Osteoblast (primary cell): ENCODE results near the gene RPL15. TPM values are rescaled to one million over a fixed set of nuclear protein-coding genes. Genes with fewer than 3 reads are reported as not detected.

Experiments
- DNase-seq: peaks from one replicate; pipeline ENCODE4 v3.0.0; 2011; ENCODE audit warnings: low spot score, mixed read lengths; ENCODE audit not compliant: insufficient read length; ENCODE audit errors: missing footprints
- H2AFZ ChIP-seq: 2 replicates; pipeline ENCODE4 v1.6.0; 2011; ENCODE audit warnings: mild to moderate bottlenecking, low read length
- H3K27ac ChIP-seq: 2 replicates; pipeline ENCODE4 v1.5.1; 2011; ENCODE audit warnings: mild to moderate bottlenecking, low read depth, low read length, moderate library complexity
- H3K27me3 ChIP-seq: 2 replicates; pipeline ENCODE4 v1.6.0; 2012; ENCODE audit warnings: mild to moderate bottlenecking, control low read depth, inconsistent platforms, low read length, moderate library complexity; ENCODE audit not compliant: insufficient read depth
- H3K36me3 ChIP-seq: 2 replicates; pipeline ENCODE4 v1.5.1; 2011; ENCODE audit warnings: mild to moderate bottlenecking, low read length, control low read depth, moderate library complexity; ENCODE audit not compliant: insufficient read depth
- H3K4me1 ChIP-seq: 2 replicates; pipeline ENCODE4 v1.5.1; 2011; ENCODE audit warnings: mild to moderate bottlenecking, low read length, control low read depth, moderate library complexity; ENCODE audit not compliant: insufficient read depth
- H3K4me2 ChIP-seq: 2 replicates; pipeline ENCODE4 v1.6.0; 2011; ENCODE audit warnings: mild to moderate bottlenecking, low read length; ENCODE audit not compliant: insufficient read depth
- H3K4me3 ChIP-seq: fragments of 200-600 bp; sonication (generic); 3 replicates; pipeline ENCODE4 v1.5.1; 2012; ENCODE audit warnings: mild to moderate bottlenecking, low read length, inconsistent platforms; ENCODE audit not compliant: insufficient read depth
- H3K79me2 ChIP-seq: 2 replicates; pipeline ENCODE4 v1.6.0; 2012; ENCODE audit warnings: mild to moderate bottlenecking, low read length, control low read depth, inconsistent platforms; ENCODE audit not compliant: insufficient read depth
- H3K9me3 ChIP-seq: 2 replicates; pipeline ENCODE4 v1.5.1; 2011; ENCODE audit warnings: low read depth, low read length, control low read depth
- H4K20me1 ChIP-seq: 2 replicates; pipeline ENCODE4 v1.6.0; 2012; ENCODE audit warnings: mild to moderate bottlenecking, low read length, control low read depth; ENCODE audit not compliant: insufficient read depth
- total RNA-seq: library from RNA; depleted of rRNA; stranded (reverse); fragments of >200 nt; gene quantifications from 2 replicates; pipeline ENCODE4 v1.2.3, GENCODE V29; 2012
- TF ChIP-seq, protein P1 (sequence below): IDR thresholded peaks from 2 replicates; pipeline ENCODE4 v1.5.1; 2011; ENCODE audit warnings: mild to moderate bottlenecking, low read depth, low read length, moderate library complexity; ENCODE audit errors: extremely low read depth

RPL15 gene
- total RNA-seq, 1 donor: 1,871 TPM

DNA sequence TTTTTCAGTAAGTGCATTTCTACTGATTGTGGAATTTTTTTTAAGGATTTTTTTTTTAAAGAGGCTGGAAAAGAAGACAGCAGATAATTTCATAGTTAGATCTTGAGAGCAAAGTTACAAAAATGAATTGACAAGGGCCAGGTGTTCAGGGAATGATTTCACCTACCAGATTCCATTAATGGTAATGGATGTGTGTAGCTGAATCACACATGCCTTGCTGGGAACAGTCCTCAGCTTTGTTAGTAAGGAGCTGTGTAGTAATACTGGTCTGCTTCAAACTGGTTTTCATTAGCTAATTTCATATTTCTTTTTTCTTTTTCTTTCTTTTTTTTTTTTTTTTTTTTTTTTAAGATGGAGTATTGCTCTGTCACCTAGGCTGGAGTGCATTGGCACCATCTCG, 44.1 kb downstream of the RPL15 start:
- Histone ChIP-seq H2AFZ (no peak overlapping the region), H4K20me1 (peaks cover 29% of the 10 kb centered on the region), H3K27me3 (no peaks in the 10 kb centered on the region), H3K36me3 (peaks cover 24% of the 10 kb centered on the region), H3K4me2 (no peak overlapping the region), H3K4me1 (peaks cover 22% of the 10 kb centered on the region), H3K27ac (no peak overlapping the region), H3K4me3 (no peak overlapping the region), H3K79me2 (peaks cover 27% of the 10 kb centered on the region), H3K9me3 (no peaks in the 10 kb centered on the region)
- DNase-seq: no peak
- TF ChIP-seq, protein P1, sequence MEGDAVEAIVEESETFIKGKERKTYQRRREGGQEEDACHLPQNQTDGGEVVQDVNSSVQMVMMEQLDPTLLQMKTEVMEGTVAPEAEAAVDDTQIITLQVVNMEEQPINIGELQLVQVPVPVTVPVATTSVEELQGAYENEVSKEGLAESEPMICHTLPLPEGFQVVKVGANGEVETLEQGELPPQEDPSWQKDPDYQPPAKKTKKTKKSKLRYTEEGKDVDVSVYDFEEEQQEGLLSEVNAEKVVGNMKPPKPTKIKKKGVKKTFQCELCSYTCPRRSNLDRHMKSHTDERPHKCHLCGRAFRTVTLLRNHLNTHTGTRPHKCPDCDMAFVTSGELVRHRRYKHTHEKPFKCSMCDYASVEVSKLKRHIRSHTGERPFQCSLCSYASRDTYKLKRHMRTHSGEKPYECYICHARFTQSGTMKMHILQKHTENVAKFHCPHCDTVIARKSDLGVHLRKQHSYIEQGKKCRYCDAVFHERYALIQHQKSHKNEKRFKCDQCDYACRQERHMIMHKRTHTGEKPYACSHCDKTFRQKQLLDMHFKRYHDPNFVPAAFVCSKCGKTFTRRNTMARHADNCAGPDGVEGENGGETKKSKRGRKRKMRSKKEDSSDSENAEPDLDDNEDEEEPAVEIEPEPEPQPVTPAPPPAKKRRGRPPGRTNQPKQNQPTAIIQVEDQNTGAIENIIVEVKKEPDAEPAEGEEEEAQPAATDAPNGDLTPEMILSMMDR: no peak

DNA sequence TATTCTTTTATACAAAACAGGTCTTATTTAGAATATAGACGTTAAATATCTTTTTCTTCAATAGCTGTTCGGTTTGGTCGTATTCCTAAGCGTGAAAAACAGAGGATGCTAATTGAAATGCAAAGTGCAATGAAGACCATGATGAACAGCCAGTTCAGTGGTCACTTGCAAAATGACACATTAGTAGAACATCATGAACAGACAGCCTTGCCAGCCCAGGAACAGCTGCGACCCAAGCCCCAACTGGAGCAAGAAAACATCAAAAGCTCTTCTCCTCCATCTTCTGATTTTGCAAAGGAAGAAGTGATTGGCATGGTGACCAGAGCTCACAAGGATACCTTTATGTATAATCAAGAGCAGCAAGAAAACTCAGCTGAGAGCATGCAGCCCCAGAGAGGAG, 45.0 kb downstream of the RPL15 start:
- no peak overlapping the region for H3K27ac ChIP-seq
- H4K20me1 ChIP-seq: peaks cover 28% of the 10 kb centered on the region
- no peak for DNase-seq
- no peak overlapping the region for H2AFZ ChIP-seq
- no peaks in the 10 kb centered on the region for H3K27me3 ChIP-seq
- H3K9me3 ChIP-seq: no peaks in the 10 kb centered on the region
- TF ChIP-seq, protein P1: no peak
- no peak overlapping the region for H3K4me3 ChIP-seq
- peaks cover 23% of the 10 kb centered on the region for H3K79me2 ChIP-seq
- H3K36me3 ChIP-seq: peaks cover 24% of the 10 kb centered on the region
- no peak overlapping the region for H3K4me2 ChIP-seq
- peaks cover 28% of the 10 kb centered on the region for H3K4me1 ChIP-seq

DNA sequence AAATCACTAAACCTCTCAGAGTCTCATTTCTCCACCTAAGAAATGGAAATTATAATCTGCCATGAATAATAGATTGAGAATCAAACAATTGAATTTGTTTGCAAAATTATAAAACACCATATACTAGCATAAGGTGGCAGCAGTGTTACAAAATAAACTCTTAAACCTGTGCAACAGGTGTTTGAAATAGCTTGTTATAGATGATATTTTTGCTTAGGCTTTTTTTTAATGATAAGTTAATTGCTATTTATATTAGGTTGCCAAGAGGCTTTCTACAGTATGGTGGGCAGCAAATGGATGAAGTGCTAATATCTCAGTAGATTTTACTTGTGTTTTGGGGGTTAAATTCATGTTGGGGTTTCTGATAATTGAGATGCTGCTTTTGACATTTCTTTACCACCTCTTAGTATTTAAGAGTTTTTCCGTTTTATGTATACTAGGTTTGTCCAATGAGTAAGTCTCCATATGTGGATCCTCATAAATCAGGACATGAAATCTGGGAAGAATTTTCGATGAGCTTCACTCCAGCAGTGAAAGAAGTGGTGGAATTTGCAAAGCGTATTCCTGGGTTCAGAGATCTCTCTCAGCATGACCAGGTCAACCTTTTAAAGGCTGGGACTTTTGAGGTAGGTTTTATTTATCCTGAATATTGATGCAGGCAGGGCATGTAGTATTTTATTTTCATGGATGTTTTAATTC, 47.8 kb downstream of the RPL15 start:
- Histone ChIP-seq H3K4me3 (no peak overlapping the region), H4K20me1 (peaks cover 17% of the 10 kb centered on the region), H3K27me3 (no peaks in the 10 kb centered on the region), H3K36me3 (peaks cover 30% of the 10 kb centered on the region), H3K4me1 (peaks cover 29% of the 10 kb centered on the region), H2AFZ (no peak overlapping the region), H3K4me2 (no peak overlapping the region), H3K9me3 (no peaks in the 10 kb centered on the region), H3K27ac (no peak overlapping the region), H3K79me2 (peaks cover 15% of the 10 kb centered on the region)
- DNase-seq: no peak
- TF ChIP-seq, protein P1: no peak

DNA sequence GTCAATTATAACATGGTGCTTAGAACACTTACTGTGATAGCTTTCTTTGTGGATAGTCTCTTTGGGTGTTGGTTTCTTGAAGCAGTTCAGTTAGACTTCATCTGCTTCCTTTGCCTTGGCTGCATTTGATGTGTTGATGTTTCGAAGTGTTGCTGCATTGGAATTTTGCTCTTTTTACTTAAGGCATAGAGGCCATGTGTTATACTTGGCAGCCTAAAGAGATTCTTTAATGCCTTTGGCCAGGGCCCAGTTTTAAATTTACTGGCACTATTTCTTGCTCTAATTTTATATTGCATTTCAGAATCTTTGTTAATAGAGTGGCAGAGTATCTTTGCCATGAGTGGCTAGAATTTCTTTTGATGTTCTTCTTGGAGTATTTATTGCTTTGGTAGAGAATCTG, 49.4 kb downstream of the RPL15 start:
- TF ChIP-seq, protein P1: no peak
- Histone ChIP-seq H3K4me2 (no peak overlapping the region), H4K20me1 (peaks cover 9% of the 10 kb centered on the region), H3K9me3 (no peaks in the 10 kb centered on the region), H3K4me1 (peaks cover 27% of the 10 kb centered on the region), H3K36me3 (peaks cover 24% of the 10 kb centered on the region), H3K27ac (no peak overlapping the region), H2AFZ (no peak overlapping the region), H3K79me2 (peaks cover 13% of the 10 kb centered on the region), H3K27me3 (no peaks in the 10 kb centered on the region), H3K4me3 (no peak overlapping the region)
- no peak for DNase-seq
